OCI-LY1 (cell line): ENCODE data around the gene DENND5B.

Experiments used
- H2AFZ ChIP-seq: fragments of 200-600 bp; sonication (generic), shearing (Covaris generic); 2 replicates; pipeline ENCODE4 v1.6.0; 2014; ENCODE audit warnings: antibody characterized with exemption, mild to moderate bottlenecking, low read length
- H3F3A ChIP-seq: fragments of 200-600 bp; sonication (generic), shearing (Covaris generic); 2 replicates; pipeline ENCODE4 v1.6.0; 2014; ENCODE audit warnings: mild to moderate bottlenecking, antibody characterized with exemption, low read length, moderate library complexity; ENCODE audit not compliant: insufficient read depth
- H3K27ac ChIP-seq: fragments of 200-600 bp; sonication (generic); 2 replicates; pipeline ENCODE4 v1.5.1; 2014; ENCODE audit warnings: low read length, mixed run types, mild to moderate bottlenecking, low read depth; ENCODE audit not compliant: poor library complexity, severe bottlenecking
- H3K27me3 ChIP-seq: fragments of 200-600 bp; sonication (generic); 2 replicates; pipeline ENCODE4 v1.6.0; 2014; ENCODE audit warnings: antibody characterized with exemption, mild to moderate bottlenecking, low read length, moderate library complexity; ENCODE audit not compliant: insufficient read depth
- H3K36me3 ChIP-seq: fragments of 200-600 bp; sonication (generic); 2 replicates; pipeline ENCODE4 v1.6.1; 2014; ENCODE audit warnings: mild to moderate bottlenecking, antibody characterized with exemption, low read length, moderate library complexity, mixed read lengths; ENCODE audit not compliant: insufficient read depth
- H3K4me1 ChIP-seq: fragments of 200-600 bp; sonication (generic); 2 replicates; pipeline ENCODE4 v1.5.1; 2014; ENCODE audit warnings: mild to moderate bottlenecking, low read length, moderate library complexity; ENCODE audit not compliant: insufficient read depth, severe bottlenecking
- H3K4me2 ChIP-seq: fragments of 200-600 bp; sonication (generic), shearing (Covaris generic); 2 replicates; pipeline ENCODE4 v1.6.1; 2014; ENCODE audit warnings: low read length
- H3K4me3 ChIP-seq: fragments of 200-600 bp; sonication (generic); 2 replicates; pipeline ENCODE4 v1.5.1; 2014; ENCODE audit warnings: low read length, low read depth, mild to moderate bottlenecking, mixed read lengths; ENCODE audit not compliant: poor library complexity, severe bottlenecking
- H3K79me2 ChIP-seq: fragments of 200-600 bp; shearing (Covaris generic); 2 replicates; pipeline ENCODE4 v1.6.1; 2016; ENCODE audit warnings: mixed run types, low read length, mixed read lengths; ENCODE audit not compliant: insufficient read depth
- H3K9ac ChIP-seq: fragments of 200-600 bp; sonication (generic), shearing (Covaris generic); 2 replicates; pipeline ENCODE4 v1.6.1; 2014; ENCODE audit warnings: mild to moderate bottlenecking, low read length, mixed read lengths
- H3K9me2 ChIP-seq: fragments of 200-600 bp; sonication (generic), shearing (Covaris generic); 2 replicates; pipeline ENCODE4 v1.6.1; 2014; ENCODE audit warnings: low read depth, mild to moderate bottlenecking, low read length, mixed read lengths
- H3K9me3 ChIP-seq: fragments of 200-600 bp; shearing (Covaris generic); 2 replicates; pipeline ENCODE4 v1.6.1; 2014; ENCODE audit warnings: low read length, mixed read lengths
- H4K20me1 ChIP-seq: fragments of 200-600 bp; sonication (generic), shearing (Covaris generic); 2 replicates; pipeline ENCODE4 v1.6.0; 2016; ENCODE audit warnings: mild to moderate bottlenecking, low read length; ENCODE audit not compliant: insufficient read depth
- EZH2 ChIP-seq: fragments of 200-600 bp; sonication (generic), shearing (Covaris generic); IDR thresholded peaks from 2 replicates; pipeline ENCODE4 v1.8.0; 2017; ENCODE audit warnings: borderline replicate concordance, mixed run types, mild to moderate bottlenecking, antibody characterized with exemption, low read length, moderate library complexity, mixed read lengths
- TF ChIP-seq, protein P1 (sequence below): fragments of 200-600 bp; sonication (generic), shearing (Covaris generic); IDR thresholded peaks from 2 replicates; pipeline ENCODE4 v1.5.1; 2017; ENCODE audit warnings: mild to moderate bottlenecking, antibody characterized with exemption, low read length, moderate library complexity, mixed read lengths

DENND5B gene

DNA sequence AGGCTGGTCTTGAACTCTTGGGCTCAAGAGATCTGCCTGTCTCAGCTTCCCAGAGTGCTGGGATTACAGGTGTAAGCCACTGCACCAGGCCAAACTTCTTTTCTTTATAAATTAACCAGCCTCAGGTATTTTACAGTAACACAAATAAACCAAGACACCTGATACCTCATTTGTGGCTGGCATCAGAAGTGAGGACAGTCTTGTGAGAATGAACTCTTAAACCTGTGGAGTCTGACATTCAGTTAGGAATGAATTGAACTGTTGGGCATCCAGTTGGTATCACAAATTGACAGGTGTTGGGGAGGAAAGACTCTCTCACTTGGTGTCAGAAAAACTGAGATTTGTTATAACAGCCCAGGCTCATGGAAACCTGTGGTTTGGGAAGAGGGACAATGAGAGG, 120.5 kb downstream of the DENND5B start:
- H3K36me3 ChIP-seq, result no peaks in the 10 kb centered on the region; the same call in 1 of the 2 replicates
- H4K20me1 ChIP-seq, result no peaks in the 10 kb centered on the region
- H3K4me3 ChIP-seq, result no peak overlapping the region
- no peaks in the 10 kb centered on the region for H3K9me3 ChIP-seq
- H3K4me1 ChIP-seq, result no peaks in the 10 kb centered on the region
- no peak overlapping the region for H2AFZ ChIP-seq
- H3K27me3 ChIP-seq, result no peaks in the 10 kb centered on the region
- TF ChIP-seq EZH2, result no peak
- TF ChIP-seq, protein P1, sequence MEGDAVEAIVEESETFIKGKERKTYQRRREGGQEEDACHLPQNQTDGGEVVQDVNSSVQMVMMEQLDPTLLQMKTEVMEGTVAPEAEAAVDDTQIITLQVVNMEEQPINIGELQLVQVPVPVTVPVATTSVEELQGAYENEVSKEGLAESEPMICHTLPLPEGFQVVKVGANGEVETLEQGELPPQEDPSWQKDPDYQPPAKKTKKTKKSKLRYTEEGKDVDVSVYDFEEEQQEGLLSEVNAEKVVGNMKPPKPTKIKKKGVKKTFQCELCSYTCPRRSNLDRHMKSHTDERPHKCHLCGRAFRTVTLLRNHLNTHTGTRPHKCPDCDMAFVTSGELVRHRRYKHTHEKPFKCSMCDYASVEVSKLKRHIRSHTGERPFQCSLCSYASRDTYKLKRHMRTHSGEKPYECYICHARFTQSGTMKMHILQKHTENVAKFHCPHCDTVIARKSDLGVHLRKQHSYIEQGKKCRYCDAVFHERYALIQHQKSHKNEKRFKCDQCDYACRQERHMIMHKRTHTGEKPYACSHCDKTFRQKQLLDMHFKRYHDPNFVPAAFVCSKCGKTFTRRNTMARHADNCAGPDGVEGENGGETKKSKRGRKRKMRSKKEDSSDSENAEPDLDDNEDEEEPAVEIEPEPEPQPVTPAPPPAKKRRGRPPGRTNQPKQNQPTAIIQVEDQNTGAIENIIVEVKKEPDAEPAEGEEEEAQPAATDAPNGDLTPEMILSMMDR, result no peak
- no peak overlapping the region for H3K4me2 ChIP-seq
- H3F3A ChIP-seq, result no peaks in the 10 kb centered on the region
- no peaks in the 10 kb centered on the region for H3K79me2 ChIP-seq
- no peaks in the 10 kb centered on the region for H3K9me2 ChIP-seq
- no peak overlapping the region for H3K27ac ChIP-seq
- H3K9ac ChIP-seq, result no peak overlapping the region

DNA sequence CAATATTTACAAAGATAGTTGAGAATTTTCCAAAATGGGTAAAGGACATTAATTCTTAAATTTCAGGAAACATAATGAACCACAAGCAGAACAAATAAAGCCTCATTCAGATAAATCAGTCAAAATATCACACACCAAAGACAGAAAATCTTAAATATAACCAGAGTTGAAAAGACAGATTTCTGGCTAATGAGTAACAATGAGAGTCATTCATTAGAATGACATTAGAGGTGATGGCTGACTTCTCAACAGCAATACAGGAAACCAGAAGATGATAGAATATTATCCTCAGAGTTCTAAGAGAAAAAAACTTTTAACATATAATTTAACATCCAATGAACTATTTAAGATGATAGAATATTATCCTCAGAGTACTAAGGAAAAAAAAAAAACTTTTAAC, 124.2 kb downstream of the DENND5B start:
- Histone ChIP-seq H3K36me3 (no peaks in the 10 kb centered on the region; the same call in 1 of the 2 replicates), H4K20me1 (no peaks in the 10 kb centered on the region), H3K9me2 (no peaks in the 10 kb centered on the region), H3K27ac (no peak overlapping the region), H3K9me3 (no peaks in the 10 kb centered on the region), H2AFZ (no peak overlapping the region), H3K4me2 (no peak overlapping the region), H3K4me3 (no peak overlapping the region), H3K4me1 (no peaks in the 10 kb centered on the region), H3K9ac (no peak overlapping the region), H3F3A (no peaks in the 10 kb centered on the region), H3K27me3 (no peaks in the 10 kb centered on the region), H3K79me2 (no peaks in the 10 kb centered on the region)
- TF ChIP-seq EZH2, result no peak
- TF ChIP-seq, protein P1, result no peak

DNA sequence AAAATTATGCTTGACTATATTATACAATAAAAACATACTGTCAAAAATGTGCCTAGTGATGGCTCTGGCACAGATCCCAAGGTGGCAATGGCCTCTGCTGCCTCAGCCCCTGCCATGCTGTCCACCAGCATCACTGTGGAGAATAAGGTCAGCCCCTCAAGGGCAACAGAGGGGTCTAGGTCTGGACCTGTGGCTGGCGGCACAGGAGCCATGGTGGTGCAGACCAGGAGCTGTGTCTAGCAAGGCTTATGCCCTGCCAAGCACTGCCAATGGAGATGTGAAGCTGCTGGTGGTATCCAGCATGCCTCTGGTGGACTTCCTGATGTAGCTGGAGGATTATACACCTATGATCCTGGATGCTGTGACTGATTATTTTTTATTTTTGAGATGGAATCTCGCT, 125.9 kb downstream of the DENND5B start:
- Histone ChIP-seq H3K4me1 (no peaks in the 10 kb centered on the region), H3K9me2 (no peaks in the 10 kb centered on the region), H4K20me1 (no peaks in the 10 kb centered on the region), H3K36me3 (peaks cover 4% of the 10 kb centered on the region), H3K9me3 (no peaks in the 10 kb centered on the region), H3K4me3 (no peak overlapping the region), H3K79me2 (no peaks in the 10 kb centered on the region), H3K9ac (no peak overlapping the region), H3K4me2 (no peak overlapping the region), H3F3A (no peaks in the 10 kb centered on the region), H2AFZ (no peak overlapping the region), H3K27ac (no peak overlapping the region), H3K27me3 (no peaks in the 10 kb centered on the region)
- no peak for TF ChIP-seq EZH2
- TF ChIP-seq, protein P1, result no peak
